ENCODE measurements around the gene HFE.
"Not testable (repeated sequence)": the region's sequence is repeated elsewhere in the genome, so short reads cannot be mapped to it uniquely, and the experiment has no call there.

HFE gene

GRCh38 chr6:26105842-26106241, 18.6 kb downstream of the HFE start:
- Histone ChIP-seq H3K27me3 (ENCODE audit: control insufficient read depth in 1 of 2, insufficient read depth in 2 of 2, low read length in 2 of 2) (no peaks in the 10 kb centered on the region), H3K4me3 (ENCODE audit: low read depth in 1 of 2, low read length in 2 of 2) (no peak overlapping the region), H3K36me3 (ENCODE audit: control insufficient read depth in 1 of 2, insufficient read depth in 2 of 2, low read length in 2 of 2) (no peaks in the 10 kb centered on the region), H3K9me3 (ENCODE audit: control insufficient read depth in 1 of 2, low read length in 2 of 2) (no peaks in the 10 kb centered on the region), H3K4me1 (ENCODE audit: control insufficient read depth in 1 of 2, insufficient read depth in 2 of 2, low read length in 2 of 2) (peaks cover 10 to 18% of the 10 kb centered on the region in 2 donors), H3K27ac (ENCODE audit: low read depth, low read length) (no peak overlapping the region), H3K9ac (ENCODE audit: low read depth in 1 of 2, low read length in 2 of 2) (no peak overlapping the region)

- Histone ChIP-seq H3K27me3 (ENCODE audit: control insufficient read depth in 1 of 2, insufficient read depth in 2 of 2, low read length in 2 of 2) (no peaks in the 10 kb centered on the region), H3K27ac (ENCODE audit: low read depth, low read length) (no peak overlapping the region), H3K4me3 (ENCODE audit: low read depth in 1 of 2, low read length in 2 of 2) (no peak overlapping the region), H3K9me3 (ENCODE audit: control insufficient read depth in 1 of 2, low read length in 2 of 2) (no peaks in the 10 kb centered on the region), H3K9ac (ENCODE audit: low read depth in 1 of 2, low read length in 2 of 2) (no peak overlapping the region), H3K4me1 (ENCODE audit: control insufficient read depth in 1 of 2, insufficient read depth in 2 of 2, low read length in 2 of 2) (peaks cover 6 to 15% of the 10 kb centered on the region in 2 donors), H3K36me3 (ENCODE audit: control insufficient read depth in 1 of 2, insufficient read depth in 2 of 2, low read length in 2 of 2) (no peaks in the 10 kb centered on the region)
Measured at GRCh38 chr6:26107935-26108334, 20.7 kb downstream of the HFE start.

- Histone ChIP-seq H3K4me1 (ENCODE audit: control insufficient read depth in 1 of 2, insufficient read depth in 2 of 2, low read length in 2 of 2) (no peaks in the 10 kb centered on the region), H3K9ac (ENCODE audit: low read depth in 1 of 2, low read length in 2 of 2) (no peak overlapping the region), H3K9me3 (ENCODE audit: control insufficient read depth in 1 of 2, low read length in 2 of 2) (no peaks in the 10 kb centered on the region), H3K27me3 (ENCODE audit: control insufficient read depth in 1 of 2, insufficient read depth in 2 of 2, low read length in 2 of 2) (no peaks in the 10 kb centered on the region), H3K36me3 (ENCODE audit: control insufficient read depth in 1 of 2, insufficient read depth in 2 of 2, low read length in 2 of 2) (no peaks in the 10 kb centered on the region), H3K27ac (ENCODE audit: low read depth, low read length) (no peak overlapping the region), H3K4me3 (ENCODE audit: low read depth in 1 of 2, low read length in 2 of 2) (no peak overlapping the region)
Measured at GRCh38 chr6:26109772-26110171, 22.5 kb downstream of the HFE start.

GRCh38 chr6:26113570-26113969, 26.3 kb downstream of the HFE start:
- H3K27ac ChIP-seq (ENCODE audit: low read depth, low read length), result no peak overlapping the region
- H3K4me1 ChIP-seq (ENCODE audit: control insufficient read depth in 1 of 2, insufficient read depth in 2 of 2, low read length in 2 of 2), result peaks cover 0 to 6% of the 10 kb centered on the region in 2 donors
- H3K9ac ChIP-seq (ENCODE audit: low read depth in 1 of 2, low read length in 2 of 2), result no peak overlapping the region
- no peaks in the 10 kb centered on the region for H3K9me3 ChIP-seq (ENCODE audit: control insufficient read depth in 1 of 2, low read length in 2 of 2)
- H3K36me3 ChIP-seq (ENCODE audit: control insufficient read depth in 1 of 2, insufficient read depth in 2 of 2, low read length in 2 of 2), result no peaks in the 10 kb centered on the region
- H3K27me3 ChIP-seq (ENCODE audit: control insufficient read depth in 1 of 2, insufficient read depth in 2 of 2, low read length in 2 of 2), result no peaks in the 10 kb centered on the region
- no peak overlapping the region for H3K4me3 ChIP-seq (ENCODE audit: low read depth in 1 of 2, low read length in 2 of 2)

GRCh38 chr6:26115226-26115625, 28.0 kb downstream of the HFE start:
- no peak overlapping the region for H3K27ac ChIP-seq (ENCODE audit: low read depth, low read length)
- H3K4me3 ChIP-seq (ENCODE audit: low read depth in 1 of 2, low read length in 2 of 2), result no peak overlapping the region
- H3K4me1 ChIP-seq (ENCODE audit: control insufficient read depth in 1 of 2, insufficient read depth in 2 of 2, low read length in 2 of 2), result peaks cover 0 to 6% of the 10 kb centered on the region in 2 donors
- no peaks in the 10 kb centered on the region for H3K27me3 ChIP-seq (ENCODE audit: control insufficient read depth in 1 of 2, insufficient read depth in 2 of 2, low read length in 2 of 2)
- no peak overlapping the region for H3K9ac ChIP-seq (ENCODE audit: low read depth in 1 of 2, low read length in 2 of 2)
- no peaks in the 10 kb centered on the region for H3K36me3 ChIP-seq (ENCODE audit: control insufficient read depth in 1 of 2, insufficient read depth in 2 of 2, low read length in 2 of 2)
- H3K9me3 ChIP-seq (ENCODE audit: control insufficient read depth in 1 of 2, low read length in 2 of 2), result no peaks in the 10 kb centered on the region

- Histone ChIP-seq H3K9ac (ENCODE audit: low read depth in 1 of 2, low read length in 2 of 2) (no peak overlapping the region), H3K36me3 (ENCODE audit: control insufficient read depth in 1 of 2, insufficient read depth in 2 of 2, low read length in 2 of 2) (no peaks in the 10 kb centered on the region), H3K9me3 (ENCODE audit: control insufficient read depth in 1 of 2, low read length in 2 of 2) (no peaks in the 10 kb centered on the region), H3K27ac (ENCODE audit: low read depth, low read length) (no peak overlapping the region), H3K4me1 (ENCODE audit: control insufficient read depth in 1 of 2, insufficient read depth in 2 of 2, low read length in 2 of 2) (peaks cover 0 to 6% of the 10 kb centered on the region in 2 donors), H3K4me3 (ENCODE audit: low read depth in 1 of 2, low read length in 2 of 2) (no peak overlapping the region), H3K27me3 (ENCODE audit: control insufficient read depth in 1 of 2, insufficient read depth in 2 of 2, low read length in 2 of 2) (no peaks in the 10 kb centered on the region)
Measured at GRCh38 chr6:26116267-26116666, 29.0 kb downstream of the HFE start.

- no peaks in the 10 kb centered on the region for H3K9me3 ChIP-seq (ENCODE audit: control insufficient read depth in 1 of 2, low read length in 2 of 2)
- peaks cover 0 to 12% of the 10 kb centered on the region in 2 donors for H3K4me1 ChIP-seq (ENCODE audit: control insufficient read depth in 1 of 2, insufficient read depth in 2 of 2, low read length in 2 of 2)
- no peak overlapping the region for H3K4me3 ChIP-seq (ENCODE audit: low read depth in 1 of 2, low read length in 2 of 2)
- H3K27me3 ChIP-seq (ENCODE audit: control insufficient read depth in 1 of 2, insufficient read depth in 2 of 2, low read length in 2 of 2), result no peaks in the 10 kb centered on the region
- no peaks in the 10 kb centered on the region for H3K36me3 ChIP-seq (ENCODE audit: control insufficient read depth in 1 of 2, insufficient read depth in 2 of 2, low read length in 2 of 2)
- H3K27ac ChIP-seq (ENCODE audit: low read depth, low read length), result no peak overlapping the region
- H3K9ac ChIP-seq (ENCODE audit: low read depth in 1 of 2, low read length in 2 of 2), result no peak overlapping the region
Measured at GRCh38 chr6:26118999-26119398, 31.8 kb downstream of the HFE start.

GRCh38 chr6:26120115-26120514, 32.9 kb downstream of the HFE start:
- H3K9ac ChIP-seq (ENCODE audit: low read depth in 1 of 2, low read length in 2 of 2); H3K36me3 ChIP-seq (ENCODE audit: control insufficient read depth in 1 of 2, insufficient read depth in 2 of 2, low read length in 2 of 2); H3K4me1 ChIP-seq (ENCODE audit: control insufficient read depth in 1 of 2, insufficient read depth in 2 of 2, low read length in 2 of 2); H3K27ac ChIP-seq (ENCODE audit: low read depth, low read length); H3K4me3 ChIP-seq (ENCODE audit: low read depth in 1 of 2, low read length in 2 of 2); H3K9me3 ChIP-seq (ENCODE audit: control insufficient read depth in 1 of 2, low read length in 2 of 2); H3K27me3 ChIP-seq (ENCODE audit: control insufficient read depth in 1 of 2, insufficient read depth in 2 of 2, low read length in 2 of 2): not testable (repeated sequence)

- Histone ChIP-seq H3K9me3 (ENCODE audit: control insufficient read depth in 1 of 2, low read length in 2 of 2) (no peaks in the 10 kb centered on the region), H3K27ac (ENCODE audit: low read depth, low read length) (no peak overlapping the region), H3K36me3 (ENCODE audit: control insufficient read depth in 1 of 2, insufficient read depth in 2 of 2, low read length in 2 of 2) (no peaks in the 10 kb centered on the region), H3K9ac (ENCODE audit: low read depth in 1 of 2, low read length in 2 of 2) (no peak overlapping the region), H3K4me3 (ENCODE audit: low read depth in 1 of 2, low read length in 2 of 2) (no peak overlapping the region), H3K27me3 (ENCODE audit: control insufficient read depth in 1 of 2, insufficient read depth in 2 of 2, low read length in 2 of 2) (no peaks in the 10 kb centered on the region), H3K4me1 (ENCODE audit: control insufficient read depth in 1 of 2, insufficient read depth in 2 of 2, low read length in 2 of 2) (peaks cover 0 to 6% of the 10 kb centered on the region in 2 donors)
Measured at GRCh38 chr6:26120807-26121140, 33.5 kb downstream of the HFE start.

- H3K27ac ChIP-seq (ENCODE audit: low read depth, low read length), result no peak overlapping the region
- no peaks in the 10 kb centered on the region for H3K9me3 ChIP-seq (ENCODE audit: control insufficient read depth in 1 of 2, low read length in 2 of 2)
- no peak overlapping the region for H3K9ac ChIP-seq (ENCODE audit: low read depth in 1 of 2, low read length in 2 of 2)
- H3K36me3 ChIP-seq (ENCODE audit: control insufficient read depth in 1 of 2, insufficient read depth in 2 of 2, low read length in 2 of 2), result no peaks in the 10 kb centered on the region
- peaks cover 0 to 7% of the 10 kb centered on the region in 2 donors for H3K4me1 ChIP-seq (ENCODE audit: control insufficient read depth in 1 of 2, insufficient read depth in 2 of 2, low read length in 2 of 2)
- H3K4me3 ChIP-seq (ENCODE audit: low read depth in 1 of 2, low read length in 2 of 2), result no peak overlapping the region
- no peaks in the 10 kb centered on the region for H3K27me3 ChIP-seq (ENCODE audit: control insufficient read depth in 1 of 2, insufficient read depth in 2 of 2, low read length in 2 of 2)
Measured at GRCh38 chr6:26121141-26122004, 34.1 kb downstream of the HFE start.
